ENCODE data around the gene PACRG.
A peak's percentile ranks its signal among the peaks of the same experiment; 100 is the strongest.
"Not testable (repeated sequence)": the region's sequence is repeated elsewhere in the genome, so short reads cannot be mapped to it uniquely, and the experiment has no call there.

PACRG gene

GRCh38 chr6:162727322-162728182 is at the start of gene PACRG, which contains the start of gene PRKN:
PACRG (plus strand) TSS chr6:162727974.
PRKN (minus strand) TSS chr6:162727766.
- DNase-seq (ENCODE audit: low read depth in 3 of 3) = peak; percentile 93 to 96 (median 96)

DNA sequence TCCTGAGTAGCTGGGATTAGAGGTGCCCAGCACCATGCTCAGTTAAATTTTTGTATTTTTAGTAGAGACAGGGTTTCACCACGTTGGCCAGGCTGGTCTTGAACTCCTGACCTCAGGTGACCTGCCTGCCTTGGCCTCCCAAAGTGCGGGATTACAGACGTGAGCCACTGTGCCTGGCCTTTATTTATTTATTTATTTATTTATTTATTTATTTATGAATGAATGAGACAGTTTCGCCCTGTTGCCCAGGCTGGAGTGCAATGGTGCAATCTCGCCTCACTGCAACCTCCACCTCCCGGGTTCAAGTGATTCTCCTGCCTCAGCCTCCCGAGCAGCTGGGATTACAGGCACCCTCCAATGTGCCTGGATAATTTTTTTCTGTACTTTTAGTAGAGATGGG is 48.9 kb upstream of the PACRG start:
- not testable (repeated sequence) for DNase-seq (ENCODE audit: low read depth in 3 of 3)

- DNase-seq (ENCODE audit: low read depth in 3 of 3) = no peak
These were observed 48.1 kb upstream of the PACRG start for GRCh38 chr6:162679681-162680080.

DNA sequence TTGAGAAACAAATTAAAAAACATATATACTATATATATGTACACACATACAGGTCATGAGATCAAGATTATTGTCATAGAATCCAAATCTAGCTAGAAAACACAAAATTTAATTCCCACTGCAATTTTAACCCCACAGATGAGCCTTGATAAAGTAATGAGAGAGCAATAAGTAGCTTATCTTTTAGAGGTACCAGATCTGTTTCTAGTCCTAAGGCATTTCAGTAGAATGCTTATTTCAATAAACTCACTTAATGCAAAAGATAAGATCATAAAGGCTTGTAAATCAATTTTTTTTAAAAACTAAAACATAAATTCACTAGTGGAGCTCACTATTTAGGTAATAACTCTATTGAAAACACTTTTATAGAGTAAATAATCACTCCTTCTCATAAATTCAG is 47.4 kb upstream of the PACRG start:
- no peak for DNase-seq (ENCODE audit: low read depth in 3 of 3)

- DNase-seq (ENCODE audit: low read depth in 3 of 3) = no peak
These were observed 46.9 kb upstream of the PACRG start for GRCh38 chr6:162680871-162681270.

DNA sequence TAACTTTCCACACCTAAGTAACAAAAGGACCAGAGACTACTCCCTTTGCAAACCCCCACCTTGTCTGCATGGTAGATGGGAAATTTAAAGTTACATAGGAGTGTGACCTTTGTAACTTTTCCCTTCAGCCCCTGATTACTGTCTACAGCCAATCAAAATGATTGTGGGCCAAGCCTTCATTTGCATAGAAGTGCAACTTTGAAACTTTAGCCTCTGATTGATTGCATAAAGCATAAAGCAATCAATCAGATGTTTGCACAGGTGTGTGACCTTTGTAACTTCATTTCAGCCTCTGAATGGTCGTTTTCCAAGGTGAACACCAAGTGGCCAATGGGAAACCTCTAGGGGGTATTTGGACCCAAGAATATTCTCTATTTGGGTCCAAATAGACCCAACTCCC is 46.3 kb upstream of the PACRG start:
- no peak for DNase-seq (ENCODE audit: low read depth in 3 of 3)

DNA sequence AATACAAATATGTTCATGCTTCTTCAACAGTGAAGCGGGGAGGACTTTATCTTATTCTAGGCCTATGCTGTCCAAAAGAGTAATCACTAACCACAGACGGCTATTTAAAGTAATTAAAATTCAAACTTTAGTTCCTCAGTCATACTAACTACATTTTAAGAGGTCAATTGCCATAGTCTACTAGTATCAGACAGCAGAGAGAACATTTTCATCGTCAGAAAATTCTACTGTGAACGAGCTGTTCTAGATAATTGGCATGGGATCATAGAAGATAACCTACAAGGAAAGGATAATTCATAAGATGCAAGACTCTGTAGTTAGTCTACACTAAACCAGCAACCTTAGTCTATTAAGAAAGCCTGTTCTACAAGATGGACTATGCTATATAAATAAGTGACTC is 44.6 kb upstream of the PACRG start:
- DNase-seq (ENCODE audit: low read depth in 3 of 3) = no peak

DNA sequence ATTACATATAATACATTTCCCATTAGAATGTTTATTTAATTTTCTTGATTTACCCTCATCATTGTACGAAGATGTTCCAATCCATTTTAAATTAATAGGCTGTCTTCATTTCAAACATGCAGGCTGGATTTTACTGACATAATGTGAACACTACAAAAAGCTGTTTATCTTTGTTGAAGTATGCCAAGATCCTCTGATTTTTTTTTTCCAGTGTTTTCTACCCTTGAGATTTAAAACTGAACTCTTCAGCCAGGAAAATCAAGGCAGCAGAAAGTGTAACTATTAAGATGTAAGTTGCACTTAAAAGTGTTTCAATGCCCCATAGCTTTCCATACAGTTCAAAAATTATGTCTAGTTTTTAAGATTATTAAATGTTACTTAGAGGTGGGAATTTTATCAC is 43.7 kb upstream of the PACRG start:
- DNase-seq (ENCODE audit: low read depth in 3 of 3) = no peak

DNA sequence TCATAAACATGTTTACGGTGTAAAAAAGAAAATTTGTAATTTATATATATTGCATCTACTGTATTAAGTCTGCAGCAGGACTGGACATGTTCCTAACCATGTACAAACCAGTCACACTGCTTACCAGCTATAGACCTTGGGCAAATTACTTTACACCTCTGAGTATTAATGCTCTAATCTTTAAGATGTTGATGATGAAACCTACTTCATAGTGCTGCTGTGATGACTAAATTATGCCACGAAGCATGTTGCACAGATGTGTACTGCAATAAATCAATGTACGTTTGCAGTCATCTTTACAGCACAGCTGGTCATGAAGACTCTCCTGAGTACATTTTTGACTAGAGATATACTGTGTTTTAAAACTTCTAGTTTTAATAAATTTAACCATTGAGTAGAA is 42.8 kb upstream of the PACRG start:
- DNase-seq (ENCODE audit: low read depth in 3 of 3) = no peak

- no peak for DNase-seq (ENCODE audit: low read depth in 3 of 3)
These were observed 42.2 kb upstream of the PACRG start for GRCh38 chr6:162685586-162685985.

DNA sequence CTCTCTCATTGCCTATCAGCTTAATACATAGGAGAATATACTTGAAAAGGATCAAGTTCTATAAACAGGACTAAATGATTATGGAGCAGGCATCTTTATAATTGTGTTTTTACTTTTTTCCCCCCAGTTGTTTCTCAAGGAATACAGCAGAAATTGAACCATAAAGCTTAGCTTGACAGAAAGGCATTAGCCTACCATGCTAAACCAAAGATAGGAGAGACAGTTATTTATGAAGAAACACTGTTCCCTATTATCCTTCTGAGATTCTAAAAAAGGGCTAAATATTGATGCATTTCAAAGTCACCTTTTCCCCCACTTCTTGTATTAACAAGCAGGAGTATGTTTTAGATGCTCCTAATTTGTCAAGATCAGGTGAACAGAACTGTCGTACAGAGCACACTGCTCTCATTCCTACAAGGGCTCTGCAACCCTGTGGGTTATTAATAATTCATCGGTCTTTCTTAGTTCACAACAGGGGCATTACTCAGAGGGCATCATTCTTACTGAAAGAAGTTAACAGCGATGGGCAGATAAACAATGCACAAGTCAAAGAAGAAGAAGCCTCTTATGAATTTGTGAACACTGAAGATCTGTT is 38.9 kb upstream of the PACRG start:
- no peak for DNase-seq (ENCODE audit: low read depth in 3 of 3)

GRCh38 chr6:162690158-162690557 is 37.6 kb upstream of the PACRG start:
- no peak for DNase-seq (ENCODE audit: low read depth in 3 of 3)

GRCh38 chr6:162697872-162698403 is 29.8 kb upstream of the PACRG start:
- DNase-seq (ENCODE audit: low read depth in 3 of 3) = no peak

DNA sequence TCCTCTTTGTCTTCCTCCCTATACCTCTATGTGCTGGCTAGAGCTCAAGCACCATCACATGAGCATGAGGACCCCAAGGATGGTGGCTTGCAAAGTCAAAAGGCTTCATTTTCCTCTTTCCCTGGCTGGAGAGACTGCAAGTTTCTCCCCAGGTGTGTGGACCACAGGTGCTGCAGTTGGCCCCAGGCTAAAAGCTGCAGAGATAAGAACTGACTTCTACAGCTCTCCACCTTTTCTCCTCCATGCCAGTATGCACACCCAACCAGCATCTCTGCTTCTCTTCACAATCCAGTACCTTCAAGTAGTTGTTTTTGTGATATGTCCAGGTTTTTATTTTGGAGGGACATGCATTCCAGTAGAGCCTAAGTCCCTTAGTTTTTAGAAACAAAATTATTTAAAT is 29.3 kb upstream of the PACRG start:
- no peak for DNase-seq (ENCODE audit: low read depth in 3 of 3)

DNA sequence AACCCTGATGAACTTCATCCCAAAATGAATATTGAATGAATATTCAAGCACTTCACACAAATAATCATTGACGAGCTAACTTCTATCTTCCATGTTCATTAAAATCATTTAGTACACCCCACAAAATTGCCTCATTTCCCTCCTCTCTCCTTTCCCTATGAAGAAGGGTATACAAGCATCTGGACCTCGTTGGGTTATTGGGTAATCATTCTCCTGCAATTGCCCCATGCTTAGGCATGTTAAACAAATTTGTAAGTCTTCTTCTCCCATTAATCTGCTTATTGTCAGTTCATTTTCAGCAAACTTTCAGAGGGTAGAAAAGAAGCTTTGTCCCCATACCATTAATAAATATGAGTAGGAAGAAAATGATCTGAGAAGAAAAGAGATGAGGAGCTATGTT is 27.8 kb upstream of the PACRG start:
- DNase-seq (ENCODE audit: low read depth in 3 of 3) = no peak

- DNase-seq (ENCODE audit: low read depth in 3 of 3) = no peak
These were observed 26.8 kb upstream of the PACRG start for GRCh38 chr6:162700966-162701365.

DNA sequence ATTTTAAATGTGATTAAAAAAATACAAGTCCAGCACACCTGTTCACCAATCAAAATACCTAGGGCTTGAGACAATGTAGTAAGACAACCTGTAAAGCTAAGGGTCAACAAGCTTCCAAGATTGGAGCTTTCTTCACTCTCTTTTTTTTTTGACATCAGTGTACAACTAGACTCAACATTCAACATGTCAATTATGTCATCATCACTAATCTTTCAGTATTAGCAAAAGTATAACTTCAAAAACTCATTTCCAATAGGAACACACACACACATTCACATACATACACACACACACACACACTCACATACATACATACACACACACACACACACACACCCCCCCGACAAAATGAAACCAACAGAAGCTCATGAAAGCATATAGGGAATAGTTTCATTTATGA is 26.2 kb upstream of the PACRG start:
- DNase-seq (ENCODE audit: low read depth in 3 of 3) = no peak

- no peak for DNase-seq (ENCODE audit: low read depth in 3 of 3)
These were observed 25.3 kb upstream of the PACRG start for GRCh38 chr6:162702446-162702845.

GRCh38 chr6:162704001-162704400 is 23.8 kb upstream of the PACRG start:
- no peak for DNase-seq (ENCODE audit: low read depth in 3 of 3)

DNA sequence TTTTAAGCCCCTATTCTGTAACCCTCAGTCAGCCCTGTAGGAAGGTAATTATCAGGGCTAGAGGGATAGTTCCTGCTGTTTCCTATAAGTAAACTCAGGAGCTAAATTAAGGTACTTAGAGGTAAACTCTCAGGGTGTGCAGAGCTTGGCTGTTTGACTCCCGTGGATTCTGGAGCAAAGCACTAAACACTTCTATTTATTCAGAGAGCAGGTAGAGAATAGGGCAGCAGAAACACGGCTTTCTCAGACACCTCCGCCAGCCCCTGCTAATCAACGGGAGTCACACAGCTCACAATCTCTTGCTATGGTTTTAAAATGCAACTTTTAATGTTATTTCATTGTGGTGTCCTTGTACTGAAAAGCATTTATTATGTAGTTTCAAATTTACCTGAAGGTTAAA is 22.0 kb upstream of the PACRG start:
- DNase-seq (ENCODE audit: low read depth in 3 of 3) = no peak

DNA sequence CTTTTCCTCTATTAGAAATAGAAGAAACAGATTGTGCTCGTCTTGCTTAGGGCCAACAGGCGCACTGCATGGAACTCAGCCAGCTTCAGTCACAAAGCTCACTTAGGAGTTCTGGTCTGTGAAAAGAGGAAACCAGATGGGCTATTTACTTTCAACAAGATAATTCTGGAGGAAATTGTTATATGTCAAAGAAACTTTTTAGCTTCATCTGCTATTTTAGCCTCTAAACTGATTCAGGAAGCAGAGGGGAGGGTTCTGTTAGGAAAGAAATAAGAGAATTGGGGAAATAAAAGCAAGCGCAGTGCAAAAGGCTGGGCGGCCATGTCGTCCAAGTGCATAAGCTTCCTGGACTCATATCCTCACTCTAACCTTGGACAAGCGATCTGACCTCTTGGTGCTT is 21.5 kb upstream of the PACRG start:
- no peak for DNase-seq (ENCODE audit: low read depth in 3 of 3)

DNA sequence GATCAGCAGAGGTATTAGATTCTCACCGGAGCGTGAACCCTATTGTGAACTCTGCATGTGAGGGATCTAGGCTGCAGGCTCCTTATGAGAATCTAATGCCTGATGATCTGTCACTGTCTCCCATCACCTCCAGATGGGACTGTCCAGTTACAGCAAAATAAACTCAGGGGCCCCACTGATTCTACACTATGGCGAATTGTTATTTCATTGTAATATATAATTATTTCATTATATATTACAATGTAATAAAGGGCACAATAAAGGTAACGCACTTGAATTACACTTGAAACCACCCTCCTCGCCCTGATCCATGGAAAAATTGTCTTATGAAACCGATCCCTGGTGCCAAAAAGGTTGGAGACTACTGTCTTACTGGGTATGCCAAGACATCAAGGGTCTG is 18.8 kb upstream of the PACRG start:
- no peak for DNase-seq (ENCODE audit: low read depth in 3 of 3)

DNA sequence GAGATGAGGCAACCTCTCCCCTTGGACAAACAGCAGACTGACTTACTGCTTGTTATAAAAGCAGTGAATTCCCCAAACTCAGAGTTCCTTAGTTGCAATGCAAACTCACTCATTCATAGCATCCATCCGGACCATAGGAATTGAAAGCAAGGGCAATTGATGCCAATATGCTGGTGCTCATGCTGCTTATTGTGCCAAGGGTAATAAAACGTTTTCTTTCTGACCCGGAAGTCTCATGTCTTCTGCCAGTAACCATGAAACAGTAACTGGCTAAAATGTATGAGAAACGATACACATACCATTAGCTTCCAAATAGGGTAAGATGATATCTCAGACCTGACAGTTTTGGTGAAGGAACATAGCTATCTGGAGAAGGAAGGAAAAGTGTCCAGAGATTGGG is 18.3 kb upstream of the PACRG start:
- no peak for DNase-seq (ENCODE audit: low read depth in 3 of 3)

Measured in stimulated activated CD4-positive, alpha-beta T cell treated with anti-CD3 and anti-CD28 coated beads, TNF-alpha, amount 100 ng/mL, for 4 hours (primary cell).